Measurements from ENCODE around the gene ABCD1. TPM values are rescaled to one million over a fixed set of nuclear protein-coding genes. Genes with fewer than 3 reads are reported as not detected.
"Not testable (repeated sequence)": the region's sequence is repeated elsewhere in the genome, so short reads cannot be mapped to it uniquely, and the experiment has no call there.

The ABCD1 gene
- total RNA-seq, 4 donors from 2014 or later, result 14.4 to 38.8 (median 22.0) TPM

DNA sequence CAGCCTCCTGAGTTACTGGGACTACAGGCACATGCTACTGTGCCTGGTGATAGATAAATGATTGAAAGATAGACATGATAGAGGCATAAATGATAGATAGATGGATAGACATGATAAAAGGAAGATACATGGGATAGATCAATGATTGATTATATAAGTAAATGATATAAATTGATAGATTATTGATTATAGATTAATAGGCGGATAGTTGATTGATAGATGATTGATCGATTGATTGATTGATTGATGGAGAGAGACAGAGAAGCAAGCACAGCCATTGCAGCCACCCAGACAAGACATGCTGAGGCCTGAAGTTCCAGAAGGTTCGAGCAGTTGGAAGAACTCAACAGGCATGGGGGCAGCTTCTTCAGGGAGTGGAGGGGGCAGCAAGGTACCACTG lies 21.7 kb downstream of the ABCD1 start:
- Histone ChIP-seq H3K4me1 (peaks cover 0 to 22% (median 0%) of the 10 kb centered on the region in 3 donors), H3K9me3 (no peaks in the 10 kb centered on the region), H3K27me3 (no peaks in the 10 kb centered on the region), H3K27ac (no peak overlapping the region), H3K36me3 (no peaks in the 10 kb centered on the region), H3K4me3 (no peak overlapping the region)
- WGBS, 2 donors (ENCODE audit: low coverage in 1 of 2), result 56 to 92% methylated on average over 2 to 3 of the region's 3 CpGs
- TF ChIP-seq, protein P1, sequence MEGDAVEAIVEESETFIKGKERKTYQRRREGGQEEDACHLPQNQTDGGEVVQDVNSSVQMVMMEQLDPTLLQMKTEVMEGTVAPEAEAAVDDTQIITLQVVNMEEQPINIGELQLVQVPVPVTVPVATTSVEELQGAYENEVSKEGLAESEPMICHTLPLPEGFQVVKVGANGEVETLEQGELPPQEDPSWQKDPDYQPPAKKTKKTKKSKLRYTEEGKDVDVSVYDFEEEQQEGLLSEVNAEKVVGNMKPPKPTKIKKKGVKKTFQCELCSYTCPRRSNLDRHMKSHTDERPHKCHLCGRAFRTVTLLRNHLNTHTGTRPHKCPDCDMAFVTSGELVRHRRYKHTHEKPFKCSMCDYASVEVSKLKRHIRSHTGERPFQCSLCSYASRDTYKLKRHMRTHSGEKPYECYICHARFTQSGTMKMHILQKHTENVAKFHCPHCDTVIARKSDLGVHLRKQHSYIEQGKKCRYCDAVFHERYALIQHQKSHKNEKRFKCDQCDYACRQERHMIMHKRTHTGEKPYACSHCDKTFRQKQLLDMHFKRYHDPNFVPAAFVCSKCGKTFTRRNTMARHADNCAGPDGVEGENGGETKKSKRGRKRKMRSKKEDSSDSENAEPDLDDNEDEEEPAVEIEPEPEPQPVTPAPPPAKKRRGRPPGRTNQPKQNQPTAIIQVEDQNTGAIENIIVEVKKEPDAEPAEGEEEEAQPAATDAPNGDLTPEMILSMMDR (IDR thresholded peaks at IDR 0.05), result no peak
- TF ChIP-seq EP300 (IDR thresholded peaks at IDR 0.05) (no peak), POLR2A (IDR thresholded peaks at IDR 0.05) (no peak), POLR2AphosphoS5 (IDR thresholded peaks at IDR 0.05) (no peak)
- no peak for ATAC-seq

DNA sequence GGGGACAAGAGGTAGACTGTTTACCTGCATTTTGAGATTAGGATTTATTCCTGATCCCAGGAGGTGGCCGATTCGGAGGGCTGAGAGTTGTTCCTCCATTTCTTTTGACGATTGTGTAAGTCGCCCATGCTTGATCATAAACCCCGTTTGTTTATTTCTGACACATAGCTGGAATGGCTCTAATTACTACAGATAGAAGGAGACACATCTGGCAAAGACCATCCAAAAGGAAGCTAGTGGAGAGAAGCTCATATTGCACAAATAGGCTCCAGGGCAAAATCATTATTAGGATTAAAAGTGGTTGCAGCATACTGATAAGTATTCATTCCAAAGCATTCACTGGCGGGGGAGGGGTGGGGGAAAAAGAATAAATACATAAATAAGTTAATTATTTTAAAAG lies 22.3 kb downstream of the ABCD1 start:
- not testable (repeated sequence) for H3K27me3 ChIP-seq, H3K36me3 ChIP-seq, H3K4me3 ChIP-seq, ATAC-seq, H3K27ac ChIP-seq, H3K9me3 ChIP-seq
- 36 to 60% methylated on average over 1 to 3 of the region's 6 CpGs for WGBS, 2 donors (ENCODE audit: low coverage in 1 of 2)
- peaks cover 0 to 22% (median 0%) of the 10 kb centered on the region in 3 donors for H3K4me1 ChIP-seq

DNA sequence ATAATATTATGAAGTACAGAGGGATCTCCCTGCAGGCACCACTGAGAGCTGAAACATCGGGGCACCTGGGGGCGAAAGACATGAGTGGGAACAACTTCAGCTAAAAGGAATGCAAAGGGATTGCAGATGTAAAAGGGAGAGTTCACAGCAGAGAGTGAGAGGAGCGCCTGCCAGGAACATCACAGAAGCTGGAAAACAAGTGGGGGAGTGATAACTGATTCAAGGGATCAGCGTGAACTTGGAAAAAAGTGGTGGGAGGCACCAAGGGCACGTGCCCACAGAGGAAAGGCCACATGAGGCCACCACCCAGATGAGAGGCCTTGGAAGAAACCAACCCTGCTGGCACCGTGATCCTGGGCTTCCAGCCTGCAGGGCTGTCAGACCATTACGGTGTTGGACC lies 24.4 kb downstream of the ABCD1 start:
- not testable (repeated sequence) for H3K27ac ChIP-seq, H3K9me3 ChIP-seq, H3K4me1 ChIP-seq, ATAC-seq, H3K36me3 ChIP-seq, H3K4me3 ChIP-seq, H3K27me3 ChIP-seq
- 76 to 80% methylated on average over 4 to 6 of the region's 7 CpGs for WGBS, 2 donors (ENCODE audit: low coverage in 1 of 2)

DNA sequence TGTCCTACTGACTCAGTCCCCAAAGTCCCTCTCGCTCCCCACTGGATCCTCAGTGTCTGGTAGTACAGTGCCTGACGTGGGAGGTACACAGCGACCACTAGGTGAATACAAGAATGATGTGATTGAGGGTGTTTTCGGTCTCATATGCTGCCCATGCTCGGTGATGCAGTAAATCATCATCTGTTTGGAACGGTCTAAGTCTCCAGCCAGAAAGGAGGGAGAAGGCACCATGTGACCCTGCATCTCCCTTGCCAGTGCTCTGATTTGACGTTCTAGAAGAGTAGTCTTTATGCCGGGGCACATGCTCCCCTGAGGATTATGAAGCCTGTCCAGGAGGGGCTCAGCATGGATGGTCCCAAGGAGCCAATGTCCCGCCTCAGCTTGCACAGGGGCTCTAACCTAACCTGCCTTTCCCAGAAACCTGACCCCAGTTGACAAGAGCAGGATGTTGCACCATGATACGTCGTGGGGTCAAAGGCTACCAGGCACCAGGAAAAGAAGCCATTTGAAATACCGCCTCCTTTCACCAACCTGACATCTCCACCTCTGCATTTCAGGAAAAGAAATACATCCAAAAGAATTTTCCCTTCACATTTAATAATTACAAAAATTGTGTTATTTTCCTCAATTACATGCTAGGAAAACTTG lies 25.6 kb downstream of the ABCD1 start:
- no peaks in the 10 kb centered on the region for H3K9me3 ChIP-seq
- H3K27me3 ChIP-seq, result no peaks in the 10 kb centered on the region
- no peak overlapping the region for H3K27ac ChIP-seq
- WGBS, 2 donors (ENCODE audit: low coverage in 1 of 2), result 20% methylated on average over 2 of the region's 12 CpGs; no CpG with 5 or more reads in 1 of the 2 donors
- TF ChIP-seq POLR2A (IDR thresholded peaks at IDR 0.05) (no peak), EP300 (IDR thresholded peaks at IDR 0.05) (no peak)
- H3K4me1 ChIP-seq, result no peaks in the 10 kb centered on the region
- no peak overlapping the region for H3K4me3 ChIP-seq
- no peak for ATAC-seq
- H3K36me3 ChIP-seq, result no peaks in the 10 kb centered on the region

DNA sequence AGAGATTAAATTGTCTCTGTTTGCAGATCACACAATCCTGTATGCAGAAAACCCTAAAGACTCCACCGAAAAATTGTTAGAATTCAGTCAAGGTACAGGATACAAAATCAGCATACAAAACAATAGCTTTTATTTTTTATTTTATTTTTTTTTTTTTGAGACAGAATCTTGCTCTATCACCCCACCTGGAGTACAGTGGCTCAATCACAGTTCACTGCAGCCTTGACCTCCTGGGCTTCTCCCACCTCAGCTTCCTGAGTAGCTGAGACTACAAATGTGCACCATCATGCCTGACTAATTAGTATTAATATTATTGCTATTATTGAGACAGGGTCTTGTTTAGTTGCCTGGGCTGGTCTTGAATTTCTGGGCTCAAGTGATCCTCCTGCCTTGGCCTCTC lies 30.5 kb downstream of the ABCD1 start:
- TF ChIP-seq EP300 (IDR thresholded peaks at IDR 0.05) (no peak), POLR2AphosphoS5 (IDR thresholded peaks at IDR 0.05) (no peak), POLR2A (IDR thresholded peaks at IDR 0.05) (no peak)
- TF ChIP-seq, protein P1 (IDR thresholded peaks at IDR 0.05), result no peak
- WGBS, 2 donors (ENCODE audit: low coverage in 1 of 2), result 67 to 100% methylated on average over 1 of the region's 1 CpG
- H3K36me3 ChIP-seq, result no peaks in the 10 kb centered on the region

DNA sequence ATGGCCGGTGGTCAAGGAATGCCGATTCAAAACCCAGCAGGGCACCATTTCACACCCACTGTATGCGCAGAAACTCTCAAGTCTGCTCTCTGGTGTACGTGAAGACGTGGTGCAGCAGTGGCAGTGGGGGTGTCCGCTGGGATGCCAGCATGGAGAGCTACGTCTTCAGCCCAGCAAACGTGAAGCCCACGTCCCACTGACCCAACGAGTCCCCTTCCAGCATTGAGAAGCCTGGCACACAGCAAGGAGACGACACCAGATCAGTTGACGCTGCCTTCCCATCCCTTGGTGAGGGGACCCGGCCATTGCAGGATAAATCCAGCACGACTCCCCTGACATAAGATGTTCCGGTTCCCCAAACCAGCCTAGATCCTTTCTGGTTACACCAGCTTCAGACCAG lies 37.2 kb downstream of the ABCD1 start:
- Histone ChIP-seq H3K27ac (no peak overlapping the region), H3K4me1 (peaks cover 0 to 28% (median 4%) of the 10 kb centered on the region in 3 donors), H3K9me3 (no peaks in the 10 kb centered on the region), H3K4me3 (no peak overlapping the region), H3K27me3 (no peaks in the 10 kb centered on the region), H3K36me3 (no peaks in the 10 kb centered on the region)
- TF ChIP-seq POLR2A (IDR thresholded peaks at IDR 0.05) (no peak), POLR2AphosphoS5 (IDR thresholded peaks at IDR 0.05) (no peak), EP300 (IDR thresholded peaks at IDR 0.05) (no peak)
- TF ChIP-seq, protein P1 (IDR thresholded peaks at IDR 0.05), result no peak
- no peak for ATAC-seq
- WGBS, 2 donors (ENCODE audit: low coverage in 1 of 2), result 78 to 100% methylated on average over 1 to 6 of the region's 15 CpGs

More for the DNA sequence above, 30.5 kb downstream of the ABCD1 start:
- no peak overlapping the region for H3K27ac ChIP-seq
- H3K4me1 ChIP-seq, result no peaks in the 10 kb centered on the region
- no peaks in the 10 kb centered on the region for H3K27me3 ChIP-seq
- H3K9me3 ChIP-seq, result no peaks in the 10 kb centered on the region
- H3K4me3 ChIP-seq, result no peak overlapping the region
- ATAC-seq, result no peak

Data from gastroesophageal sphincter (tissue), 4 donors.